Activated T-helper 1 cell treated with anti-CD3 and anti-CD28 coated beads, Interleukin-12 subunit alpha, Interleukin-12 subunit beta, Interleukin-2, Interleukin-4 antibody, amounts not matched to agents 30 ng/mL and 10 ng/mL and 1 ng/mL, durations not matched to agents 14 hours and 24 hours and 36 hours (primary cell): ENCODE data around the gene ADD1. TPM values are rescaled to one million over a fixed set of nuclear protein-coding genes. Genes with fewer than 3 reads are reported as not detected.
A peak's percentile ranks its signal among the peaks of the same experiment; 100 is the strongest.

Experiments used
- DNase-seq: peaks from one replicate; pipeline ENCODE4 v3.0.0; 2021; ENCODE audit warnings: low spot score
- H3K27ac Mint-ChIP-seq: one replicate; pipeline ENCODE4 v1.8.0; 2021; ENCODE audit warnings: mild to moderate bottlenecking, mixed read lengths
- H3K27me3 Mint-ChIP-seq: one replicate; pipeline ENCODE4 v1.8.0; 2022; ENCODE audit warnings: mild to moderate bottlenecking, moderate library complexity, mixed read lengths; ENCODE audit not compliant: insufficient read depth
- H3K36me3 Mint-ChIP-seq: one replicate; pipeline ENCODE4 v1.8.0; 2021; ENCODE audit warnings: low read depth, mixed read lengths
- H3K4me1 Mint-ChIP-seq: one replicate; pipeline ENCODE4 v1.8.0; 2021; ENCODE audit warnings: low read depth, mixed read lengths
- H3K4me3 Mint-ChIP-seq: one replicate; pipeline ENCODE4 v1.8.0; 2021; ENCODE audit warnings: mild to moderate bottlenecking, moderate library complexity, mixed read lengths
- H3K9me3 Mint-ChIP-seq: one replicate; pipeline ENCODE4 v1.8.0; 2021; ENCODE audit warnings: mixed read lengths
- intact Hi-C: fragments of 100-400 bp; cut with micrococcal nuclease; formaldehyde crosslinking; loops from one replicate; pipeline ENCODE4 v1.15.1; 2024
- total RNA-seq: library from RNA; stranded (reverse); gene quantifications from 2 replicates; pipeline ENCODE4 v1.2.3, GENCODE V29; 2022

ADD1 gene
- total RNA-seq, 1 donor from 2014 or later: 200 TPM

DNA sequence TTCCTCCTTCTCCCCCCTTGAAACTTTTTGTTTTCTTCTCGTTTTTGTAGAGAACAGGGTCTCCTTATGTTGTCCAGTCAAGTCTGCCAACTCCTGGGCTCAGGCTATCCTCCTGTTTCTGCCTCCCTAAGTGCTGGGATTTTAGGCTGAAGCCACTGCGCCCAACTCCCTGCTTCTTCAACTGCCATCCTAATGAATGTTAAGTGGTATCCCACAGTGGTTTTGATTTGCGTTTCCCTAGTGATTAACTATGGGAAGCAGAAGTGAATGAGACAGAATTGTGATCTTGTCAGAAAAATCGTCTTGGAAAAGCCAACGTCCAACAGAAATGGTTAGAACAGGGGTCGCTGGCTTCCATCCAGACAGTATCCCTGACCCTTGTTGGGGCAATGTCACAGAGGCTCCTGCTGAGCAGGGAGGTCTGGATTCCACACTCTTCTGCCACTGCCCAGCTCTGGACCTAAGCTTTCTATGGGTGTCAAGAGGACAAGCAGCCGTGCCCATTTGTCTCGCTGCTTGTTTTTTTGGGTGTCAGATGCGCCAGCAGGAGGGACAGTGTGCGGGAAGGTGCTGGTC is 869 bp upstream of the ADD1 start:
- Mint-ChIP-seq H3K36me3 (peaks cover 19% of the 10 kb centered on the region), H3K27me3 (no peaks in the 10 kb centered on the region), H3K9me3 (peaks cover 7% of the 10 kb centered on the region), H3K4me1 (peaks cover 55% of the 10 kb centered on the region), H3K27ac (peak overlapping the region; percentile 45), H3K4me3 (peak overlapping the region; percentile 86)
- no peak for DNase-seq
- intact Hi-C loops: loop anchor here (1.0 to 5.0 kb wide), 5 partner anchors 78 to 306 kb away; partner anchors contain the start of genes FAM193A, GRK4 and NOP14

DNA sequence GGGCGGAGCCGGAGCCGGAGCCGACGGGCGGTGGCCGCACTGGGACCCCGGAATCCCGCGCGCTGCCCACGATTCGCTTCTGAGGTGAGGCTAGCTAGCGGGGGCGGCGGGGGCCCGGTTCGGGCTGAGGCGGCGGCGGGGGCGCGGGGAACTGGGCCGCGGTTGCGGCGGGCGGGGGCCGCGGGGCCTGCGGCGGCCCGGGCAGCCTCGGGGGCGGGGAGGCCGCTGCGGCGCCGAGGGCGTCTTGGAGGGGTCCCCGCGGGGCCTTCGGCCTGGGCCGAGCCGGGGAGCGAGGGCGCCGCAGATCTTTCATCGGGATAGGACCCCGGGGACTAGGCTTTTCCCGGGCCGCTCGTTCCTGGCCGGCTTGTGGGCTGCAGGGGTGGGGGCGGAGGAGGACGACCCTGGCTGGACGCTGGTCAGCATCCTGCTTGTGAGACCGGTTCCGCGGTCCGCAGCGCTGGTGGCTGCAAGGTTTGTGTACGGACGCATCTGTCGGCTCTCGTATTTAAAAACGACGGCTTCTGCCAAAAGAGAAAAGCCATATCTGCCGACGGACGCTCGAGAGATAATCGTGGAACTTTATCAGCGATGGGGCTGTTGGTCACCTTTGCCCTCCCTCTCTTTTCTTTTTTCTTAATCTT is 419 bp downstream of the ADD1 start:
- intact Hi-C loops: loop anchor here (1.0 to 5.0 kb wide), 8 partner anchors 10 to 308 kb away; partner anchors contain the start of genes FAM193A, GRK4 and NOP14
- H3K27me3 Mint-ChIP-seq: no peaks in the 10 kb centered on the region
- H3K36me3 Mint-ChIP-seq: peaks cover 15% of the 10 kb centered on the region
- H3K4me3 Mint-ChIP-seq: peak overlapping the region; percentile 95
- peak overlapping the region; percentile 92 for H3K27ac Mint-ChIP-seq
- no peak for DNase-seq
- peaks cover 43% of the 10 kb centered on the region for H3K4me1 Mint-ChIP-seq
- peaks cover 7% of the 10 kb centered on the region for H3K9me3 Mint-ChIP-seq

DNA sequence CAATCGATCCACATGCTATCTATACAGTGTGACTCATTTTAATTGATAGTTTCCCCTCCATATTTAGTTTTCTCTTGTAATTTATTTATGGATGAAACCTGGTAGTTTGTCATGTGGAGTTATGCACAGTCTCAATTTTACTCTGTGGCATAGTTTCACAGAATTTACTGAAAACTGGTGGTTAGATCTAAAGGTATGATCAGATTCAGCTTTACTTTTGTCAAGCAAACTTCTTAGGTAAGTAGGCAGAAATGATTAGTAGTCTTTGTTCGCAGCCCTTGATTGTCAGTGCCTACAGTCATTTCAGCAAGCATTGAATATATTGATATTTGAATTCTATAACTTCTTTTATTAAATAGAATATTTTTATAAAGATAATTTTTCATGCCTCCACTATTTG is 2.5 kb downstream of the ADD1 start:
- Mint-ChIP-seq H3K36me3 (peaks cover 10% of the 10 kb centered on the region), H3K4me1 (peaks cover 58% of the 10 kb centered on the region), H3K4me3 (peak overlapping the region; percentile 95), H3K9me3 (peaks cover under 1% of the 10 kb centered on the region), H3K27ac (peak overlapping the region; percentile 2), H3K27me3 (no peaks in the 10 kb centered on the region)
- DNase-seq: no peak
- intact Hi-C loops: loop anchor here (2.0 kb wide), 1 partner anchor 109 kb away; no protein-coding TSS in a partner anchor

DNA sequence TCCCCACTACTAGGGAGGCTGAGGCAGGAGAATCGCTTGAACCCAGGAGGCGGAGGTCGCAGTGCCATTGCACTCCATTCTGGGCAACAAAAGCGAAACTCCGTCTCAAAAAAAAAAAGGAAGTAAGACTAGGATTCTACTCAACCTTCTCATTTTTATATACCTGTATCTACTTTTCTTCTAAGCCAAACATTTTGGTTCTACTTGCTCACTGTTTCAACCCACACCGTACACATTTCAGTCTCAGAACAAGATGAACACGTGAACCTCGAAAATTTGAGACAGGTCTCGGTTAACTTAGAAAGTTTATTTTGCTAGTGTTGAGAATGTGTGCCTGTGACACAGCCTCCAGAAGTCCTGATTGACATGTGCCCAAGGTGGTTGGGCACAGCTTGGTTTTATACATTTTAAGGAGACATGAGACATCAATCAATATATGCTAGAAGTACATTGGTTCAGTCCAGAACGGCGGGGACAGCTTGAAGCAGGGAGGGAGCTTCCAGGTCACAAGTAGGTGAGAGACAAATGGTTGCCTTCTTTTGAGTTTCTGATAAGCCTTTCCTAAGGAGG is 3.7 kb downstream of the ADD1 start:
- no peaks in the 10 kb centered on the region for H3K27me3 Mint-ChIP-seq
- no peak for DNase-seq
- no peak overlapping the region for H3K27ac Mint-ChIP-seq
- H3K4me3 Mint-ChIP-seq: no peak overlapping the region
- intact Hi-C loops: loop anchor here (2.0 kb wide), 1 partner anchor 107 kb away; no protein-coding TSS in a partner anchor
- H3K36me3 Mint-ChIP-seq: peaks cover 8% of the 10 kb centered on the region
- no peaks in the 10 kb centered on the region for H3K9me3 Mint-ChIP-seq
- H3K4me1 Mint-ChIP-seq: peaks cover 64% of the 10 kb centered on the region

DNA sequence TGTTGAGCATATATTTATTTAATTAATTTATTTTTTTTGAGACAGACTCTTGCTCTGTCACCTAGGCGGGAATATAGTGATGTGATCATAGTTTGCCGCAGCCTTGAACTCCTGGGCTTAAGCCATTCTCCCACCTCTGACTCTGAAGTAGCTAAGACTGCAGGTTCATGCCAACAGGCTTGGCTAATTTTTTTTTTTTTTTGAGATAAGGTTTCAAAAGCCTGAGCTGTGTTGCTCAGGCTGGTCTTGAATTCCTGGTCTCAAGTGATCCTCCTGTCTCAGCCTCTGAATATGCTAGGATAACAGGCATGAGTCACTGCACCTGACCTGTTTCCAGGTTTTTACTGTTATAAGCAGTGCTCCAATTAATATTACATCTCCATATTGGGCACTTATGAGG is 4.8 kb downstream of the ADD1 start:
- Mint-ChIP-seq H3K9me3 (no peaks in the 10 kb centered on the region), H3K27ac (no peak overlapping the region), H3K4me3 (no peak overlapping the region), H3K27me3 (no peaks in the 10 kb centered on the region), H3K36me3 (peaks cover 6% of the 10 kb centered on the region), H3K4me1 (peaks cover 62% of the 10 kb centered on the region)
- intact Hi-C loops: no loop called here
- DNase-seq: no peak

DNA sequence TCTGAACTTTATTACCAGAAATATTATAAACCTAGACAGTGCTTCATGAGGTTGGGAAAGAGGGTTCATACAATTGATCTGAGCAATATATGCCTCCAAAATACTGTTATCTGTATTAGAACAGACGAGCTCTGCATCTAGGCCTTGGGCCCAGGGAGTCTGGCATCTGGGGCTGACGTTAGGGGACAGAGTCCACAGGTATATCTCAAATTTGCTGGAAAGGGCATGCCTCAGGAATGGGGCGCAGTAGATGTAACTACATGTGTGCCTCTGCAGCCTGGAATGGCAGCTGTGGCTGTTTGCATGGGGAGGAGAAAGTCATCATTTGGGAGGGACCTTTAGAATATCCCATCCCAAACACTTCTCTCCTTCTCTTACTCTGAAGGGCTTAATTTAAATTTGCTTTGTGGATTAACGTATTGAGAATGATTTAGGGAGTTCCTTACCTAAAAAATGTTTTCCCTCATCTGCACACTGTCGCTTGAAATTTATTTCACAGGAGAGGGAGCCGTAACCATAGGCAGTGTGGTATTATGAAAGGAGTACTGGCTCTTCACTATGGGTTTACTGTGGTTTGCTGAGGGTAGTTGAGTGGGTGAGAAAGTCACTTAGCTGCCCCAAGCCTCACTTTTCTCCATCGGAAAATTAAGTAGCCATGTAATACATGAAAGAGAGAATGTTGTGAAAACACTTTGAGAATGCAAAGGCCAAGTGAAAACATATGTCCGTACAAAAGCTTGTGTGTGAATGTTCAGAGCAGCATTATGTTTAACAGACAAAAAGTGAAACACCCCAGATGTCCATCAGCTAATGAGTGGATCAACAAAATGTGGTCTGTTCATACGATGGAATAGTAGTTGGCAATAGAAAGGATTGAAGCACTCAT is 5.9 kb downstream of the ADD1 start:
- peaks cover 10% of the 10 kb centered on the region for H3K36me3 Mint-ChIP-seq
- H3K4me1 Mint-ChIP-seq: peaks cover 58% of the 10 kb centered on the region
- no peaks in the 10 kb centered on the region for H3K27me3 Mint-ChIP-seq
- H3K4me3 Mint-ChIP-seq: no peak overlapping the region
- no peaks in the 10 kb centered on the region for H3K9me3 Mint-ChIP-seq
- DNase-seq: no peak
- intact Hi-C loops: no loop called here
- peak overlapping the region; percentile 45 for H3K27ac Mint-ChIP-seq

DNA sequence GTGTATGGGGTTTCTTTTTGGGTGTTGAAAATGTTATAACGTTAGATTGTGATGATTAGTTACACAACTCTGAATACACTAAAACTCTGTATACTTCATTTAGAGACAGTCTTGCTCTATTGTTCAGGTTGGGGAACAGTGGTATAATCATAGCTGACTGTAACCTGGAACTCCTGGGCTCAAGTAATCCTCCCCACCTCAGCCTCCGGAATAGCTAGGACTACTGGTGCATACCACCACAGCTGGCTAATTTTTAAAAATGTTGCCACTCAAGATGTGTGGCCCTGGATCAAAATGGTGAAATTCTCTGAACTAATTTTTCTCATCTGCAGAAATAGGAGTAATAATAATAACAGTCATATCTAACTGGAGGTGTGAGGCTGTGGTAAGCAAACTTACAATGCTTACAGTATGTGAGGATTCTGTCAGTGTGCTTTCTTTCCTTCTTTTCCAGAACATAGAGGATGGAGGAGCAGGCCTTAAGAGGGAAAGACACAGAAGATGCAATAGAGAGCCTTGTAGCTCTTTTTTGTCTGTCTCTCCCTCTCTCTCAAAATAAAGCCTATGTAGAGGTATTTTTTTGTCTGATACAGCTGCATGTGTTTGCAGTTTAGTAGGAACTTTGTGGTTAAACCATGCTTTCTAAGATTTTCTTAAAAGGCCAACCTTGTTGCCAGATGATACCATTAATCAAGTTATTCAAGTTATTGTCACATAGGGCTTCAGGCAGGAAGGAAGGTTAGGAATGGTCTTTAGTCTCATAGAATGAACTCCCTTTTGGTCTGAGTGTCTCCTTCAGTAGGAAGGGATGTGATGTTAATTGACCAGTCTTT is 7.5 kb downstream of the ADD1 start:
- no peak overlapping the region for H3K4me3 Mint-ChIP-seq
- H3K36me3 Mint-ChIP-seq: peaks cover 21% of the 10 kb centered on the region
- no peak for DNase-seq
- peak overlapping the region; percentile 13 for H3K27ac Mint-ChIP-seq
- H3K4me1 Mint-ChIP-seq: peaks cover 42% of the 10 kb centered on the region
- no peaks in the 10 kb centered on the region for H3K9me3 Mint-ChIP-seq
- no peaks in the 10 kb centered on the region for H3K27me3 Mint-ChIP-seq
- intact Hi-C loops: no loop called here

DNA sequence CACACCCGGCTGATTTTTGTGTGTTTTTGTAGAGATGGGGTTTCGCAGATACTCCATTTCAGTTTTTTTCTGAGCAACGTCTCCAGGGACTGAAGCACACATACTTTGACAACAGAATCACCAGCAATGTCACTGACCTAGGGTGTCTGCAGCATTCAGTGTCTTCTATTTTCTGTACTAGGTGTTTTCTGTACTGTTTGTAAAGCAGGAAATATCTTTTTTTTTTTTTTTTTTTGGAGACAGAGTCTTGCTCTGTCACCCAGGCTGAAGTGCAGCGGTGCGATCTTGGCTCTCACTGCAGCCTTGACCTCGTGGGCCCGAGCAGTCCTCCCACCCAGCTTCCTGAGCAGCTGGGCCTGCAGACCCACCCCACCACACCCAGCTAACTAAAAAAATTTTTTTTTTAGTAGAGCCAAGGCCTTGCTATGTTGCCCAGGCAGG is 8.9 kb downstream of the ADD1 start:
- no peak overlapping the region for H3K27ac Mint-ChIP-seq
- H3K27me3 Mint-ChIP-seq: no peaks in the 10 kb centered on the region
- no peaks in the 10 kb centered on the region for H3K9me3 Mint-ChIP-seq
- peaks cover 24% of the 10 kb centered on the region for H3K36me3 Mint-ChIP-seq
- H3K4me3 Mint-ChIP-seq: peak overlapping the region; percentile 11
- DNase-seq: no peak
- intact Hi-C loops: no loop called here
- peaks cover 37% of the 10 kb centered on the region for H3K4me1 Mint-ChIP-seq

DNA sequence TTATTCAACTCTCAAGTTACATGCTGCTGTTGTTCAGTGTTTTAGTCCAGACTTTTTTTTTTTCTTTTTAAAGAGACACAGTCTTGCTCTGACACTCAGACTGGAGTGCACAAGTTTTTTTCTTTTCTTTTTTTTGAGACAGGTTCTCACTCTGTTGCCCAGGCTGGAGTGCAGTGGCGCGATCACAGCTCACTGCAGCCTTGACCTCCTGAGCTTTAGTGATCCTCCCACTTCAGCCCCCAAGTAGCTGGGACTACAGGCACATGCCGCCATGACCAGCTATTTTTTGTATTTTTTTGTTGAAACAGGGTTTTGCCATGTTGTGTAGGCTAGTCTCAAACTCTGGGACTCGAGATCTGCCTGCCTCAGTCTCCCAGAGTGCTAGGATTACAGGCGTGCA is 11.9 kb downstream of the ADD1 start:
- H3K27ac Mint-ChIP-seq: no peak overlapping the region
- H3K4me3 Mint-ChIP-seq: no peak overlapping the region
- DNase-seq: no peak
- H3K27me3 Mint-ChIP-seq: no peaks in the 10 kb centered on the region
- peaks cover 54% of the 10 kb centered on the region for H3K4me1 Mint-ChIP-seq
- intact Hi-C loops: no loop called here
- H3K36me3 Mint-ChIP-seq: peaks cover 25% of the 10 kb centered on the region
- no peaks in the 10 kb centered on the region for H3K9me3 Mint-ChIP-seq

DNA sequence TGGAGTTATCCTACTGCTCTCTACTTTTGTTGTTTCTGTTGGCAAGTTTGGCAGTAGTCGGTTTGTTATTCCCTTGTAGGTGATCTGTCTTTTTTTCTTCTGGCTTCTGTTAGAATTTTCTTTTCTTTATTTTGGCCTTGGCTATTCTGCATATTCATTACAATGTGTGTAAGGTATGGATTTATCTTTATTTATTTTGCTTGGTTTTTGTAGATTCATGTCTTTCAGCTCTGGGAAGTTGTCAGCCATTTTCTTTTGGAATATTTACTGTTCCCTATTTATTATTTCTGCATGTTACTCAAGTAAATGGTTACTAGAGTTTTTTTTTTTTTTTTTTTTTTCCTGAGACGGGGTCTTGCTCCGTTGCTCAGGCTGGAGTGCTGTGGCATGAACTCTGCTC is 12.6 kb downstream of the ADD1 start:
- no peak for DNase-seq
- intact Hi-C loops: no loop called here
- no peak overlapping the region for H3K4me3 Mint-ChIP-seq
- peaks cover 23% of the 10 kb centered on the region for H3K36me3 Mint-ChIP-seq
- no peaks in the 10 kb centered on the region for H3K9me3 Mint-ChIP-seq
- no peaks in the 10 kb centered on the region for H3K27me3 Mint-ChIP-seq
- H3K4me1 Mint-ChIP-seq: peaks cover 55% of the 10 kb centered on the region
- H3K27ac Mint-ChIP-seq: peak overlapping the region; percentile 23

DNA sequence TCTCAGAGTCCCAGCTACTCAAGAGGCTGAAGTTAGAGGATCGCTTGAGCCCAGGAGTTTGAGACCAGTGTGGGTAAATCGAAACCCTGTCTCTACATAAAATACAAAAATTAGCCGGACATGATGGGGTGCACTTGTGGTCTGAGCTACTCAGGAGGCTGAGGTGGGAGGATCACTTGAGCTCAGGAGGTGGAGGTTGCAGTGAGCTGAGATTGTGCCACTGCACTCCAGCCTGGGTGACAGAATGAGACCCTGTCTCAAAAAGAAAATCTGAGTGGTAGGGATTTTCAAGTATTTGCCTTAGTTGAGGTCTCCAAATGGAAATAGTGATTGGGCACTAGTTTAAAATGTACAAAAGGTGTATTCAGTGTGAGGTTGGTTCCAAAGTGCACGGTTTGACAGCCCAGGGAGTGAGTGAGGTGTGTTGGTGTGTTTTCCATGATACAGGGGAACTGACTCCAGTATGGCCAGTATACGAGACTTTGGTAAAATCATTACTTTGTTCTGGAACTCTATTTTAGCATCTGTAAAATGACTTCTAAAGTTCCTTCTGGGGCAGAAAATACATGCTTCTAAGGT is 13.8 kb downstream of the ADD1 start:
- no peak for DNase-seq
- Mint-ChIP-seq H3K4me3 (no peak overlapping the region), H3K9me3 (no peaks in the 10 kb centered on the region), H3K27ac (no peak overlapping the region), H3K36me3 (peaks cover 23% of the 10 kb centered on the region), H3K4me1 (peaks cover 55% of the 10 kb centered on the region), H3K27me3 (no peaks in the 10 kb centered on the region)
- intact Hi-C loops: no loop called here
